Activated T-helper 1 cell treated with anti-CD3 and anti-CD28 coated beads, Interleukin-12 subunit alpha, Interleukin-12 subunit beta, Interleukin-2, Interleukin-4 antibody, amounts not matched to agents 30 ng/mL and 10 ng/mL and 1 ng/mL, durations not matched to agents 14 hours and 24 hours and 36 hours (primary cell): ENCODE results near the gene GRIN2A. TPM values are rescaled to one million over a fixed set of nuclear protein-coding genes. Genes with fewer than 3 reads are reported as not detected.

Experiments used
- DNase-seq: peaks from one replicate; pipeline ENCODE4 v3.0.0; 2021; ENCODE audit warnings: low spot score
- H3K27ac Mint-ChIP-seq: one replicate; pipeline ENCODE4 v1.8.0; 2021; ENCODE audit warnings: mild to moderate bottlenecking, mixed read lengths
- H3K27me3 Mint-ChIP-seq: one replicate; pipeline ENCODE4 v1.8.0; 2022; ENCODE audit warnings: mild to moderate bottlenecking, moderate library complexity, mixed read lengths; ENCODE audit not compliant: insufficient read depth
- H3K36me3 Mint-ChIP-seq: one replicate; pipeline ENCODE4 v1.8.0; 2021; ENCODE audit warnings: low read depth, mixed read lengths
- H3K4me1 Mint-ChIP-seq: one replicate; pipeline ENCODE4 v1.8.0; 2021; ENCODE audit warnings: low read depth, mixed read lengths
- H3K4me3 Mint-ChIP-seq: one replicate; pipeline ENCODE4 v1.8.0; 2021; ENCODE audit warnings: mild to moderate bottlenecking, moderate library complexity, mixed read lengths
- H3K9me3 Mint-ChIP-seq: one replicate; pipeline ENCODE4 v1.8.0; 2021; ENCODE audit warnings: mixed read lengths
- intact Hi-C: fragments of 100-400 bp; cut with micrococcal nuclease; formaldehyde crosslinking; loops from one replicate; pipeline ENCODE4 v1.15.1; 2024
- total RNA-seq: library from RNA; stranded (reverse); gene quantifications from 2 replicates; pipeline ENCODE4 v1.2.3, GENCODE V29; 2022

GRIN2A gene
- total RNA-seq, 1 donor from 2014 or later, result not detected

- Mint-ChIP-seq H3K4me1 (no peaks in the 10 kb centered on the region), H3K27me3 (peaks cover 3% of the 10 kb centered on the region), H3K9me3 (peaks cover 4% of the 10 kb centered on the region), H3K4me3 (no peak overlapping the region), H3K27ac (no peak overlapping the region), H3K36me3 (no peaks in the 10 kb centered on the region)
- no peak for DNase-seq
- intact Hi-C loops, result no loop called here
Measured at GRCh38 chr16:9824200-9825068, 357.8 kb downstream of the GRIN2A start.

- H3K36me3 Mint-ChIP-seq, result no peaks in the 10 kb centered on the region
- H3K27me3 Mint-ChIP-seq, result peaks cover 3% of the 10 kb centered on the region
- intact Hi-C loops, result no loop called here
- no peak for DNase-seq
- no peak overlapping the region for H3K4me3 Mint-ChIP-seq
- H3K9me3 Mint-ChIP-seq, result peaks cover 4% of the 10 kb centered on the region
- H3K4me1 Mint-ChIP-seq, result no peaks in the 10 kb centered on the region
- no peak overlapping the region for H3K27ac Mint-ChIP-seq
Measured at GRCh38 chr16:9823510-9823909, 358.7 kb downstream of the GRIN2A start.

- Mint-ChIP-seq H3K4me1 (no peaks in the 10 kb centered on the region), H3K27me3 (peaks cover 3% of the 10 kb centered on the region), H3K9me3 (peaks cover 4% of the 10 kb centered on the region), H3K27ac (no peak overlapping the region), H3K4me3 (no peak overlapping the region), H3K36me3 (no peaks in the 10 kb centered on the region)
- DNase-seq, result no peak
- intact Hi-C loops, result no loop called here
Measured at GRCh38 chr16:9821970-9822369, 360.3 kb downstream of the GRIN2A start.

GRCh38 chr16:9821331-9821730 is 360.9 kb downstream of the GRIN2A start:
- Mint-ChIP-seq H3K9me3 (no peaks in the 10 kb centered on the region), H3K27me3 (peaks cover 3% of the 10 kb centered on the region), H3K4me3 (no peak overlapping the region), H3K4me1 (no peaks in the 10 kb centered on the region), H3K36me3 (no peaks in the 10 kb centered on the region), H3K27ac (no peak overlapping the region)
- intact Hi-C loops, result no loop called here
- DNase-seq, result no peak

GRCh38 chr16:9820476-9821246 is 361.6 kb downstream of the GRIN2A start:
- intact Hi-C loops, result no loop called here
- Mint-ChIP-seq H3K27ac (no peak overlapping the region), H3K36me3 (no peaks in the 10 kb centered on the region), H3K4me1 (no peaks in the 10 kb centered on the region), H3K27me3 (peaks cover 3% of the 10 kb centered on the region), H3K4me3 (no peak overlapping the region), H3K9me3 (no peaks in the 10 kb centered on the region)
- DNase-seq, result no peak

GRCh38 chr16:9818702-9819101 is 363.5 kb downstream of the GRIN2A start:
- DNase-seq, result no peak
- Mint-ChIP-seq H3K4me1 (no peaks in the 10 kb centered on the region), H3K27ac (no peak overlapping the region), H3K9me3 (no peaks in the 10 kb centered on the region), H3K36me3 (no peaks in the 10 kb centered on the region), H3K27me3 (peaks cover 3% of the 10 kb centered on the region), H3K4me3 (no peak overlapping the region)
- intact Hi-C loops, result no loop called here

- Mint-ChIP-seq H3K36me3 (no peaks in the 10 kb centered on the region), H3K27me3 (peaks cover 3% of the 10 kb centered on the region), H3K4me3 (no peak overlapping the region), H3K27ac (no peak overlapping the region), H3K9me3 (no peaks in the 10 kb centered on the region), H3K4me1 (no peaks in the 10 kb centered on the region)
- no peak for DNase-seq
- intact Hi-C loops, result no loop called here
Measured at GRCh38 chr16:9817586-9817985, 364.6 kb downstream of the GRIN2A start.

- intact Hi-C loops, result no loop called here
- Mint-ChIP-seq H3K27me3 (peaks cover 3% of the 10 kb centered on the region), H3K4me3 (no peak overlapping the region), H3K4me1 (no peaks in the 10 kb centered on the region), H3K27ac (no peak overlapping the region), H3K36me3 (no peaks in the 10 kb centered on the region), H3K9me3 (no peaks in the 10 kb centered on the region)
- no peak for DNase-seq
Measured at GRCh38 chr16:9816644-9817043, 365.6 kb downstream of the GRIN2A start.

- H3K36me3 Mint-ChIP-seq, result no peaks in the 10 kb centered on the region
- H3K27me3 Mint-ChIP-seq, result no peaks in the 10 kb centered on the region
- no peak overlapping the region for H3K4me3 Mint-ChIP-seq
- no peaks in the 10 kb centered on the region for H3K9me3 Mint-ChIP-seq
- intact Hi-C loops, result no loop called here
- no peak overlapping the region for H3K27ac Mint-ChIP-seq
- no peaks in the 10 kb centered on the region for H3K4me1 Mint-ChIP-seq
- no peak for DNase-seq
Measured at GRCh38 chr16:9813665-9814064, 368.6 kb downstream of the GRIN2A start.

GRCh38 chr16:9808210-9808609 is 374.0 kb downstream of the GRIN2A start:
- Mint-ChIP-seq H3K4me1 (no peaks in the 10 kb centered on the region), H3K36me3 (no peaks in the 10 kb centered on the region), H3K4me3 (no peak overlapping the region), H3K9me3 (peaks cover 13% of the 10 kb centered on the region), H3K27ac (no peak overlapping the region), H3K27me3 (no peaks in the 10 kb centered on the region)
- no peak for DNase-seq
- intact Hi-C loops, result no loop called here

- intact Hi-C loops, result no loop called here
- no peaks in the 10 kb centered on the region for H3K36me3 Mint-ChIP-seq
- peaks cover 13% of the 10 kb centered on the region for H3K9me3 Mint-ChIP-seq
- no peak overlapping the region for H3K4me3 Mint-ChIP-seq
- DNase-seq, result no peak
- no peaks in the 10 kb centered on the region for H3K27me3 Mint-ChIP-seq
- no peak overlapping the region for H3K27ac Mint-ChIP-seq
- no peaks in the 10 kb centered on the region for H3K4me1 Mint-ChIP-seq
Measured at GRCh38 chr16:9807302-9807701, 374.9 kb downstream of the GRIN2A start.

- Mint-ChIP-seq H3K9me3 (peaks cover 24% of the 10 kb centered on the region), H3K36me3 (no peaks in the 10 kb centered on the region), H3K4me1 (no peaks in the 10 kb centered on the region), H3K27me3 (no peaks in the 10 kb centered on the region), H3K4me3 (no peak overlapping the region), H3K27ac (no peak overlapping the region)
- intact Hi-C loops, result no loop called here
- DNase-seq, result no peak
Measured at GRCh38 chr16:9805109-9805508, 377.1 kb downstream of the GRIN2A start.

- no peaks in the 10 kb centered on the region for H3K4me1 Mint-ChIP-seq
- H3K9me3 Mint-ChIP-seq, result peaks cover 25% of the 10 kb centered on the region
- no peaks in the 10 kb centered on the region for H3K36me3 Mint-ChIP-seq
- H3K27me3 Mint-ChIP-seq, result no peaks in the 10 kb centered on the region
- no peak overlapping the region for H3K4me3 Mint-ChIP-seq
- no peak for DNase-seq
- intact Hi-C loops, result no loop called here
- H3K27ac Mint-ChIP-seq, result no peak overlapping the region
Measured at GRCh38 chr16:9802160-9802559, 380.1 kb downstream of the GRIN2A start.
